Ureter (tissue), 1 donor: Measurements from ENCODE around the gene TEF. TPM values are rescaled to one million over a fixed set of nuclear protein-coding genes. Genes with fewer than 3 reads are reported as not detected.
"Not testable (repeated sequence)": the region's sequence is repeated elsewhere in the genome, so short reads cannot be mapped to it uniquely, and the experiment has no call there.

Source experiments
- DNase-seq: peaks from one replicate; pipeline ENCODE4 v3.0.0-alpha.2; 2020; ENCODE audit warnings: low spot score
- total RNA-seq: library from RNA; stranded (reverse); gene quantifications from one replicate; pipeline ENCODE4 v1.2.4, GENCODE V29; 2023
- donor health status: DM: yes; HTN: yes; CAD: no.

The TEF gene
- total RNA-seq, 1 donor from 2014 or later = 27.5 TPM

GRCh38 chr22:41380993-41381328, 781 bp upstream of the TEF start:
- DNase-seq = no peak

- DNase-seq = peak; percentile 83
Measured at GRCh38 chr22:41382098-41382578, 396 bp downstream of the TEF start.

GRCh38 chr22:41382610-41383009, 868 bp downstream of the TEF start:
- DNase-seq = peak; percentile 62

- no peak for DNase-seq
Measured at GRCh38 chr22:41383085-41383484, 1.3 kb downstream of the TEF start.

- DNase-seq = no peak
Measured at GRCh38 chr22:41384128-41384527, 2.4 kb downstream of the TEF start.

- no peak for DNase-seq
Measured at GRCh38 chr22:41387341-41387740, 5.6 kb downstream of the TEF start.

- no peak for DNase-seq
Measured at GRCh38 chr22:41394012-41394356, 12.2 kb downstream of the TEF start.

- no peak for DNase-seq
Measured at GRCh38 chr22:41395531-41396240, 13.9 kb downstream of the TEF start.

- no peak for DNase-seq
Measured at GRCh38 chr22:41397143-41397811, 15.5 kb downstream of the TEF start.

GRCh38 chr22:41398921-41399320, 17.2 kb downstream of the TEF start:
- no peak for DNase-seq

- peak; percentile 89 for DNase-seq
Measured at GRCh38 chr22:41401781-41402648, 20.3 kb downstream of the TEF start.

GRCh38 chr22:41402851-41403250, 21.1 kb downstream of the TEF start:
- DNase-seq = not testable (repeated sequence)

GRCh38 chr22:41403532-41404318, 22.0 kb downstream of the TEF start:
- DNase-seq = peak; percentile 91

- DNase-seq = no peak
Measured at GRCh38 chr22:41405588-41405987, 23.8 kb downstream of the TEF start.

GRCh38 chr22:41406410-41406809, 24.7 kb downstream of the TEF start:
- DNase-seq = no peak

- DNase-seq = no peak
Measured at GRCh38 chr22:41407433-41407832, 25.7 kb downstream of the TEF start.

- DNase-seq = no peak
Measured at GRCh38 chr22:41408665-41409064, 26.9 kb downstream of the TEF start.

- no peak for DNase-seq
Measured at GRCh38 chr22:41410311-41410751, 28.6 kb downstream of the TEF start.

- DNase-seq = no peak
Measured at GRCh38 chr22:41411021-41411851, 29.5 kb downstream of the TEF start.

GRCh38 chr22:41415554-41415953, 33.8 kb downstream of the TEF start:
- DNase-seq = no peak
